K562 (cell line): ENCODE results near the gene PPP2R2D. TPM values are rescaled to one million over a fixed set of nuclear protein-coding genes. Genes with fewer than 3 reads are reported as not detected.

ENCODE experiments used
- ATAC-seq: fragments of 200-7000 bp; cut with Tn5 transposase; 3 replicates; pipeline ENCODE4 v1.9.1; 2020; ENCODE audit warnings: moderate library complexity
- BruUV-seq: library from RNA; stranded (reverse); fragments of 400-500 nt; replicated peaks from 2 replicates; lab custom pipeline; 2021; lab: Mats Ljungman, UMichigan
- CTCF ChIA-PET: fragments of 300-600 bp; formaldehyde crosslinking; extraction: SDS; loops from one replicate; lab custom pipeline; 2021; ENCODE audit warnings: low intra/inter-chr PET ratio; lab: Yijun Ruan, JAX
- POLR2A ChIA-PET: fragments of 300-600, 350-650 bp; sonication (Branson Sonifier 250); formaldehyde crosslinking; extraction: SDS; loops from one replicate; lab custom pipeline; 2021; ENCODE audit warnings: antibody characterized with exemption, inconsistent platforms; lab: Yijun Ruan, JAX
- DNase-seq, 4 experiments: peaks; one replicate each; pipeline versions ENCODE4 v3.0.0 to v3.0.0-alpha.2; 2011 to 2018; ENCODE audit warnings: low spot score in 3 of 4, mixed read lengths in 3 of 4; ENCODE audit errors: extremely low read depth in 1 of 4
- FAIRE-seq: peaks from 2 replicates; lab custom pipeline; 2011; peaks lifted over from hg19 to GRCh38; lab: Jason Lieb, UNC
- H2AFZ ChIP-seq: 2 replicates; pipeline ENCODE4 v1.6.0; 2011; ENCODE audit warnings: low read depth, low read length, control low read depth, inconsistent platforms
- H3K27ac ChIP-seq: fragments of 200-600 bp; 3 replicates; pipeline ENCODE4 v1.8.0; 2011; ENCODE audit warnings: low read depth, mild to moderate bottlenecking, control low read depth, inconsistent platforms, low read length, moderate library complexity, mixed read lengths; ENCODE audit errors: extremely low read depth
- H3K27me3 ChIP-seq, 2 experiments: fragments of 300-600 bp in 1 of 2; 2 replicates in 1 of 2; 3 replicates in 1 of 2; pipeline versions ENCODE4 v1.6.0 to v1.8.0; 2011; ENCODE audit warnings: inconsistent platforms in 2 of 2, low read length in 2 of 2, mild to moderate bottlenecking in 1 of 2, mixed read lengths in 1 of 2, moderate library complexity in 1 of 2; ENCODE audit not compliant: control insufficient read depth in 2 of 2, insufficient read depth in 2 of 2
- H3K36me3 ChIP-seq: fragments of 300-600 bp; 3 replicates; pipeline ENCODE4 v1.8.0; 2011; ENCODE audit warnings: mild to moderate bottlenecking, low read length, inconsistent platforms; ENCODE audit not compliant: control insufficient read depth, insufficient read depth
- H3K4me1 ChIP-seq, 2 experiments: fragments of 200-600 bp in 1 of 2; replicated peaks in 1 of 2; 2 replicates in 1 of 2; 3 replicates in 1 of 2; pipeline versions ENCODE4 v1.5.1 to v1.8.0; 2011; ENCODE audit warnings: inconsistent platforms in 2 of 2, low read length in 2 of 2, mild to moderate bottlenecking in 1 of 2, mixed read lengths in 1 of 2, moderate library complexity in 1 of 2; ENCODE audit not compliant: control insufficient read depth in 2 of 2, insufficient read depth in 2 of 2
- H3K4me2 ChIP-seq: 2 replicates; pipeline ENCODE4 v1.6.1; 2011; ENCODE audit warnings: low read length, control low read depth, inconsistent platforms, mixed read lengths; ENCODE audit not compliant: insufficient read depth
- H3K4me3 ChIP-seq: fragments of 200-600 bp; sonication (generic), shearing (Covaris generic); 2 replicates; pipeline ENCODE4 v1.5.1; 2016; ENCODE audit warnings: control low read depth, inconsistent platforms
- H3K79me2 ChIP-seq: fragments of 200-600 bp; 3 replicates; pipeline ENCODE4 v1.8.0; 2011; ENCODE audit warnings: low read length, inconsistent platforms; ENCODE audit not compliant: control insufficient read depth, insufficient read depth
- H3K9ac ChIP-seq, 2 experiments: 2 replicates each; pipeline versions ENCODE4 v1.6.0 to v1.6.1; 2011; ENCODE audit warnings: low read depth in 2 of 2, low read length in 2 of 2, control low read depth in 1 of 2, inconsistent platforms in 1 of 2, mild to moderate bottlenecking in 1 of 2, mixed read lengths in 1 of 2; ENCODE audit not compliant: insufficient read depth in 1 of 2
- H3K9me1 ChIP-seq: one replicate; pipeline ENCODE4 v1.6.0; 2011; ENCODE audit warnings: inconsistent platforms, mild to moderate bottlenecking, low read length, moderate library complexity; ENCODE audit not compliant: control insufficient read depth, insufficient read depth
- H3K9me3 ChIP-seq: replicated peaks from 2 replicates; pipeline ENCODE4 v1.5.1; 2011; ENCODE audit warnings: low read depth, low read length, inconsistent platforms; ENCODE audit not compliant: control insufficient read depth, insufficient read depth
- H4K20me1 ChIP-seq: replicated peaks from 2 replicates; pipeline ENCODE4 v1.6.1; 2011; ENCODE audit warnings: low read length, inconsistent platforms, mixed read lengths; ENCODE audit not compliant: control insufficient read depth, insufficient read depth
- CHD4 ChIP-seq: fragments of 200-600 bp; sonication (generic); IDR thresholded peaks from 3 replicates; pipeline ENCODE4 v1.6.1; 2012; ENCODE audit warnings: low read depth, mild to moderate bottlenecking, mixed read lengths, low read length, inconsistent platforms; ENCODE audit not compliant: insufficient read depth, insufficient replicate concordance, poor library complexity, severe bottlenecking
- KDM2B ChIP-seq: fragments of 250-450 bp; sonication (Bioruptor Pico); IDR thresholded peaks from 2 replicates; pipeline ENCODE4 v1.8.0; 2021; ENCODE audit warnings: mild to moderate bottlenecking, moderate library complexity
- ZNF121 ChIP-seq: sonication (generic); formaldehyde crosslinking; conservative IDR thresholded peaks from 2 replicates; pipeline ENCODE4 v1.8.0; 2022; ENCODE audit warnings: missing genetic modification reagents
- ZNF316 ChIP-seq: fragments of 450-650 bp; IDR thresholded peaks from 2 replicates; pipeline ENCODE4 v1.6.1; 2016
- ZNF445 ChIP-seq: fragments of 250-450 bp; sonication (Bioruptor Pico); IDR thresholded peaks from 2 replicates; pipeline ENCODE4 v1.4.0; 2020; ENCODE audit warnings: low read depth, mild to moderate bottlenecking, moderate library complexity
- WGBS: fragments of 100-300 bp; shearing (Covaris generic); methylation state at CpG from one replicate; pipeline ENCODE4 v1.1.6; 2016; ENCODE audit warnings: low coverage, mixed read lengths; ENCODE audit not compliant: insufficient coverage; ENCODE audit errors: missing lambda C conversion rate; 5-methylcytosine and 5-hydroxymethylcytosine counted together
- in situ Hi-C: fragments of 300-500 bp; cut with MboI; formaldehyde crosslinking; loops from 4 replicates; pipeline ENCODE4 v1.15.0; 2018; ENCODE audit warnings: inconsistent platforms, mixed read lengths
- intact Hi-C: fragments of 100-400 bp; cut with micrococcal nuclease; formaldehyde crosslinking; loops from 2 replicates; pipeline ENCODE4 v1.14.2; 2022
- polyA plus RNA-seq, 8 experiments: library from polyadenylated mRNA; depleted of rRNA in 4 of 8; stranded (reverse) in 5 of 8; unstranded in 3 of 8; fragments of >200 nt; fragmentation: Nextera tagmentation in 2 of 8; fragmentation: Illumina TruSeq in 1 of 8; extraction: Ambion mirVana in 2 of 8; extraction: Trizol in 1 of 8; gene quantifications; 2 replicates each; pipeline versions ENCODE4 v1.2.1 to v1.2.3, GENCODE V29; 2011 to 2014; ENCODE audit warnings: inconsistent platforms in 1 of 8, missing spikeins in 1 of 8
- total RNA-seq, 7 experiments: library from RNA; depleted of rRNA in 6 of 7; stranded (reverse); fragments of >200 nt in 6 of 7; fragmentation: Illumina TruSeq in 2 of 7; extraction: Trizol in 2 of 7; gene quantifications; 2 replicates each; pipeline versions ENCODE4 v1.2.1 to v1.2.3, GENCODE V29; 2011 to 2021; ENCODE audit warnings: low replicate concordance in 1 of 7

The PPP2R2D gene
- total and polyA plus RNA-seq, 9 of the 15 experiments (the other 6 are each of a cell fraction or from before 2014, with no cell fraction given): 1.9 to 37.0 (median 26.8) TPM

GRCh38 chr10:131979821-131980270 lies 79.0 kb downstream of the PPP2R2D start (continued):
- TF ChIP-seq ZNF445 (CRISPR knock-in tag): no peak
- TF ChIP-seq, all 486 proteins: peak for 13

- 55% methylated on average over 8 of the region's 8 CpGs for WGBS
- Histone ChIP-seq H3K27me3 (no peaks in the 10 kb centered on the region), H2AFZ (no peak overlapping the region), H3K79me2 (peaks cover 74% of the 10 kb centered on the region), H3K4me2 (peak overlapping the region; percentile 84), H3K27ac (peak overlapping the region; percentile 67; the same call in 2 of the 3 replicates), H3K36me3 (peaks cover 35% of the 10 kb centered on the region), H3K9me3 (no peaks in the 10 kb centered on the region), H4K20me1 (peaks cover 35% of the 10 kb centered on the region), H3K4me1 (peaks cover 30 to 35% of the 10 kb centered on the region in 2 experiments; a peak in 4 of 5 replicates), H3K9ac (peak overlapping the region; percentile 62 to 89), H3K4me3 (peak overlapping the region; percentile 68), H3K9me1 (peaks cover 4% of the 10 kb centered on the region)
- ChIA-PET CTCF (no interaction called here), POLR2A (no interaction called here)
- FAIRE-seq (no peak), ATAC-seq (no peak), DNase-seq (no peak)
- in situ Hi-C loops: no loop called here
- intact Hi-C loops: loop anchor here (5.0 to 10.0 kb wide), 2 partner anchors 42 to 76 kb away; partner anchors contain the start of gene PPP2R2D
- no TSS peak for BruUV-seq
- TF ChIP-seq KDM2B (CRISPR knock-in tag): no peak
- TF ChIP-seq CHD4: no peak
- TF ChIP-seq ZNF121: peak; percentile 84
- 0 out of 2 replicates have a peak, but pooled peaks have one; percentile 0 for TF ChIP-seq ZNF316
Observed at GRCh38 chr10:131980321-131980720, 79.5 kb downstream of the PPP2R2D start.
